Panc1 (cell line): ENCODE results near the gene MT1HL1. TPM values are rescaled to one million over a fixed set of nuclear protein-coding genes. Genes with fewer than 3 reads are reported as not detected.

Experiments
- ATAC-seq: fragments of 200-7000 bp; cut with Tn5 transposase; 2 replicates; pipeline ENCODE4 v1.9.1; 2020; ENCODE audit warnings: mild to moderate bottlenecking, moderate library complexity
- BruUV-seq: library from RNA; stranded (reverse); fragments of 400-500 nt; replicated peaks from 2 replicates; lab custom pipeline; 2021; lab: Mats Ljungman, UMichigan
- CTCF ChIA-PET: fragments of 300-600 bp; sonication (Branson Sonifier 250); formaldehyde crosslinking; loops from one replicate; lab custom pipeline; 2022; ENCODE audit warnings: antibody characterized with exemption; lab: Charles Lee
- POLR2A ChIA-PET: fragments of 300-600 bp; sonication (Branson Sonifier 250); formaldehyde crosslinking; loops from one replicate; lab custom pipeline; 2022; ENCODE audit warnings: antibody characterized with exemption; lab: Charles Lee
- DNase-seq: peaks from one replicate; pipeline ENCODE4 v3.0.0-alpha.2; 2010; ENCODE audit warnings: low read depth, low spot score
- H3K27ac ChIP-seq: 2 replicates; pipeline ENCODE4 v1.5.1; 2011; ENCODE audit warnings: mild to moderate bottlenecking, low read length, inconsistent platforms
- H3K27me3 ChIP-seq: fragments of 200-500 bp; sonication (Bioruptor generic); 2 replicates; pipeline ENCODE4 v1.6.0; 2014; ENCODE audit warnings: low read length, inconsistent platforms; ENCODE audit not compliant: control insufficient read depth, insufficient read depth
- H3K36me3 ChIP-seq: fragments of 200-500 bp; sonication (Bioruptor generic); 2 replicates; pipeline ENCODE4 v1.5.1; 2014; ENCODE audit warnings: inconsistent platforms, mild to moderate bottlenecking, low read length, moderate library complexity; ENCODE audit not compliant: control insufficient read depth, insufficient read depth
- H3K4me1 ChIP-seq: 2 replicates; pipeline ENCODE4 v1.5.1; 2011; ENCODE audit warnings: inconsistent platforms, mild to moderate bottlenecking, low read length, moderate library complexity; ENCODE audit not compliant: control insufficient read depth, insufficient read depth
- H3K4me3 ChIP-seq, 2 experiments: 2 replicates each; pipeline ENCODE4 v1.5.1; 2011 to 2012; ENCODE audit warnings: low read depth in 2 of 2, low read length in 2 of 2, mild to moderate bottlenecking in 2 of 2, inconsistent platforms in 1 of 2, moderate library complexity in 1 of 2
- H3K9me3 ChIP-seq: fragments of 200-500 bp; sonication (Bioruptor generic); 2 replicates; pipeline ENCODE4 v1.5.1; 2014; ENCODE audit warnings: low read depth, mild to moderate bottlenecking, inconsistent platforms, low read length, moderate library complexity; ENCODE audit not compliant: control insufficient read depth, insufficient read depth
- CTCF ChIP-seq: fragments of 450-650 bp; IDR thresholded peaks from 2 replicates; pipeline ENCODE4 v1.5.1; 2017; ENCODE audit warnings: mild to moderate bottlenecking
- POLR2AphosphoS5 ChIP-seq: IDR thresholded peaks from 2 replicates; pipeline ENCODE4 v1.6.1; 2012; ENCODE audit warnings: mild to moderate bottlenecking, low read depth, low read length, moderate library complexity
- REST ChIP-seq, 2 experiments: IDR thresholded peaks; 2 replicates each; pipeline ENCODE4 v1.6.1; 2011 to 2012; ENCODE audit warnings: low read depth in 2 of 2, control low read depth in 1 of 2, low read length in 1 of 2, mild to moderate bottlenecking in 1 of 2, moderate library complexity in 1 of 2; ENCODE audit not compliant: insufficient read depth in 1 of 2
- SIN3A ChIP-seq: IDR thresholded peaks from 2 replicates; pipeline ENCODE4 v1.6.1; 2012; ENCODE audit warnings: low read depth, mild to moderate bottlenecking, low read length, moderate library complexity, borderline replicate concordance; ENCODE audit not compliant: insufficient read depth
- TCF7L2 ChIP-seq: IDR thresholded peaks from 2 replicates; pipeline ENCODE4 v1.6.1; 2011; ENCODE audit warnings: mild to moderate bottlenecking, low read depth, low read length, inconsistent platforms
- in situ Hi-C: cut with HindIII; loops from 2 replicates; pipeline ENCODE4 v1.10.0; 2016; ENCODE audit warnings: low sequenced_read_pairs, low pct_unique_long_range_greater_than_20kb
- intact Hi-C: fragments of 100-400 bp; cut with micrococcal nuclease; formaldehyde crosslinking; loops from one replicate; pipeline ENCODE4 v1.10.0; 2022; ENCODE audit not compliant: unreplicated experiment
- total RNA-seq: library from RNA; stranded (reverse); gene quantifications from one replicate; pipeline ENCODE4 v1.2.1, GENCODE V29; 2021; ENCODE audit not compliant: unreplicated experiment

The MT1HL1 gene
- total RNA-seq, 1 experiment from 2014 or later, result not detected

GRCh38 chr1:236963920-236964319 is 40.3 kb downstream of the MT1HL1 start:
- Histone ChIP-seq H3K27me3 (peaks cover 9% of the 10 kb centered on the region; the same call in 1 of the 2 replicates), H3K27ac (no peak overlapping the region), H3K36me3 (no peaks in the 10 kb centered on the region), H3K4me3 (no peak overlapping the region), H3K9me3 (no peaks in the 10 kb centered on the region), H3K4me1 (no peaks in the 10 kb centered on the region)
- no peak for TF ChIP-seq REST (IDR thresholded peaks at IDR 0.05; ENCODE audit: insufficient read depth in 1 of 2, low read depth in 2 of 2, low read length in 1 of 2)
- no peak for TF ChIP-seq TCF7L2
- no peak for TF ChIP-seq POLR2AphosphoS5
- no peak for TF ChIP-seq SIN3A
- no peak for TF ChIP-seq CTCF
- ATAC-seq (no peak), DNase-seq (no peak)
- no TSS peak for BruUV-seq
- in situ Hi-C loops, result no loop called here
- intact Hi-C loops, result no loop called here
- POLR2A ChIA-PET, result no interaction called here
- CTCF ChIA-PET, result no interaction called here

GRCh38 chr1:236959112-236959511 is 45.1 kb downstream of the MT1HL1 start:
- no peak for TF ChIP-seq SIN3A
- no peak for TF ChIP-seq CTCF
- no peak for TF ChIP-seq POLR2AphosphoS5
- TF ChIP-seq TCF7L2, result no peak
- intact Hi-C loops (no loop called here), in situ Hi-C loops (no loop called here)
- no peaks in the 10 kb centered on the region for H3K9me3 ChIP-seq
- CTCF ChIA-PET, result no interaction called here
- ATAC-seq (no peak), DNase-seq (no peak)
- no peaks in the 10 kb centered on the region for H3K4me1 ChIP-seq
- no TSS peak for BruUV-seq
- H3K4me3 ChIP-seq, result no peak overlapping the region
- POLR2A ChIA-PET, result no interaction called here
- no peaks in the 10 kb centered on the region for H3K36me3 ChIP-seq
- H3K27ac ChIP-seq, result no peak overlapping the region
- peaks cover 2% of the 10 kb centered on the region; the same call in 1 of the 2 replicates for H3K27me3 ChIP-seq
